ENCODE measurements around the gene MRPL11.

MRPL11 gene

GRCh38 chr11:66477263-66478201 lies 38.9 kb upstream of the MRPL11 start:
- POLR2A ChIA-PET: no interaction called here
- no peak for TF ChIP-seq CTCF (IDR thresholded peaks at IDR 0.05; ENCODE audit: control extremely low read depth, extremely low read depth, low read depth, missing control alignments)
- DNase-seq (ENCODE audit: extremely low spot score): no peak
- CTCF ChIA-PET: interaction anchor here (1.4 to 3.4 kb wide), 13 partner anchors 10 to 201 kb away, joined by 3 to 83 read pairs (median 6); partner anchors contain the start of genes MRPL11, PELI3, RBM4B and YIF1A

GRCh38 chr11:66476841-66477251 lies 38.2 kb upstream of the MRPL11 start:
- no peak for TF ChIP-seq CTCF (IDR thresholded peaks at IDR 0.05; ENCODE audit: control extremely low read depth, extremely low read depth, low read depth, missing control alignments)

GRCh38 chr11:66476173-66476840 lies 37.7 kb upstream of the MRPL11 start:
- TF ChIP-seq CTCF (IDR thresholded peaks at IDR 0.05; ENCODE audit: control extremely low read depth, extremely low read depth, low read depth, missing control alignments): no peak
- POLR2A ChIA-PET: no interaction called here
- no peak for DNase-seq (ENCODE audit: extremely low spot score)
- CTCF ChIA-PET: interaction anchor here (1.6 kb wide), 1 partner anchor 202 kb away, joined by 5 read pairs; the partner anchor contains the start of gene RBM4B

More at GRCh38 chr11:66476841-66477251, 38.2 kb upstream of the MRPL11 start:
- DNase-seq (ENCODE audit: extremely low spot score): no peak
- ChIA-PET CTCF (interaction anchor here (1.6 kb wide), 1 partner anchor 202 kb away, joined by 5 read pairs; the partner anchor contains the start of gene RBM4B), POLR2A (no interaction called here)

- CTCF ChIA-PET: interaction anchor here (1.6 kb wide), 1 partner anchor 203 kb away, joined by 5 read pairs; the partner anchor contains the start of gene RBM4B
Observed at GRCh38 chr11:66475349-66476172, 36.9 kb upstream of the MRPL11 start.

GRCh38 chr11:66473608-66474515 lies 35.2 kb upstream of the MRPL11 start:
- no peak for TF ChIP-seq CTCF (IDR thresholded peaks at IDR 0.05; ENCODE audit: control extremely low read depth, extremely low read depth, low read depth, missing control alignments)
- no peak for DNase-seq (ENCODE audit: extremely low spot score)
- POLR2A ChIA-PET: no interaction called here
- CTCF ChIA-PET: interaction anchor here (1.0 to 1.4 kb wide), 2 partner anchors 35 to 65 kb away, joined by 3 to 4 read pairs; partner anchors contain the start of gene MRPL11

More at GRCh38 chr11:66475349-66476172, 36.9 kb upstream of the MRPL11 start:
- no peak for TF ChIP-seq CTCF (IDR thresholded peaks at IDR 0.05; ENCODE audit: control extremely low read depth, extremely low read depth, low read depth, missing control alignments)
- POLR2A ChIA-PET: no interaction called here
- no peak for DNase-seq (ENCODE audit: extremely low spot score)

Data from GM10248 (cell line).